ENCODE measurements around the gene TJP2. TPM values are rescaled to one million over a fixed set of nuclear protein-coding genes. Genes with fewer than 3 reads are reported as not detected.

TJP2 gene
- total and polyA plus RNA-seq, 2 of the 4 experiments (the other 2 are of a cell fraction): 38.3 to 49.3 TPM

GRCh38 chr9:69214939-69215338 is 40.9 kb downstream of the TJP2 start:
- Histone ChIP-seq H3K23ac (ENCODE audit: low read depth, low read length) (no peak overlapping the region), H3K9me1 (ENCODE audit: insufficient read depth, low read length) (peaks cover 9% of the 10 kb centered on the region; the same call in 1 of the 2 replicates), H3K27me3 (ENCODE audit: control insufficient read depth, insufficient read depth, low read length) (no peaks in the 10 kb centered on the region), H4K91ac (ENCODE audit: insufficient read depth, low read depth, low read length) (no peak overlapping the region), H3K4me2 (ENCODE audit: low read depth, low read length) (no peak overlapping the region), H3K56ac (ENCODE audit: extremely low read depth, insufficient read depth, low read length) (no peak overlapping the region), H3K18ac (ENCODE audit: low read depth, low read length) (no peak overlapping the region), H3K4me1 (ENCODE audit: control insufficient read depth, insufficient read depth, low read length) (0 out of 2 replicates have a peak, but pooled peaks cover 1% of the 10 kb centered on the region), H2AK9ac (replicated peaks; ENCODE audit: low read depth, low read length, poor library complexity) (no peak overlapping the region), H3K4me3 (ENCODE audit: insufficient read depth, low read depth, low read length) (no peak overlapping the region), H3K79me1 (ENCODE audit: low read depth in 1 of 2, low read length in 2 of 2) (peaks cover 12 to 17% of the 10 kb centered on the region in 2 experiments), H3K9ac (ENCODE audit: low read depth, low read length) (no peak overlapping the region), H4K20me1 (ENCODE audit: insufficient read depth, low read length) (no peaks in the 10 kb centered on the region), H4K8ac (ENCODE audit: low read depth in 2 of 2, low read length in 2 of 2) (no peak overlapping the region), H3K9me3 (ENCODE audit: control insufficient read depth, insufficient read depth, low read length) (no peaks in the 10 kb centered on the region), H3K14ac (replicated peaks; ENCODE audit: low read depth, low read length) (no peak overlapping the region), H3K4ac (ENCODE audit: low read depth, low read length) (no peak overlapping the region), H3K36me3 (ENCODE audit: control insufficient read depth, insufficient read depth, low read length) (peaks cover 7% of the 10 kb centered on the region), H2BK120ac (ENCODE audit: low read depth, low read length) (no peak overlapping the region), H2BK5ac (ENCODE audit: low read depth, low read length, poor library complexity, severe bottlenecking) (no peak overlapping the region), H3K27ac (ENCODE audit: insufficient read depth, low read length) (no peak overlapping the region), H2BK15ac (ENCODE audit: low read depth, low read length) (no peak overlapping the region), H2BK20ac (ENCODE audit: low read depth, low read length) (no peak overlapping the region), H4K5ac (ENCODE audit: low read depth, low read length) (no peak overlapping the region), H2AFZ (replicated peaks; ENCODE audit: low read length, poor library complexity) (no peak overlapping the region), H2AK5ac (ENCODE audit: low read depth, low read length) (no peak overlapping the region)
- no CpG with 5 or more reads among the region's 4 CpGs for WGBS, 2 experiments (ENCODE audit: extremely low coverage in 2 of 2, insufficient read length in 1 of 2)
- TF ChIP-seq MAFK (IDR thresholded peaks at IDR 0.05; ENCODE audit: low read depth, low read length) (no peak), NFE2L2 (IDR thresholded peaks at IDR 0.05; ENCODE audit: low read depth, low read length) (no peak), CHD1 (IDR thresholded peaks at IDR 0.05; ENCODE audit: low read depth, low read length) (no peak), CEBPB (IDR thresholded peaks at IDR 0.05; ENCODE audit: low read depth, low read length) (no peak), POLR2A (IDR thresholded peaks at IDR 0.05; ENCODE audit: low read depth, low read length) (no peak), ELK1 (IDR thresholded peaks at IDR 0.05; ENCODE audit: borderline replicate concordance, low read depth, low read length) (no peak), RAD21 (IDR thresholded peaks at IDR 0.05; ENCODE audit: low read length) (no peak), BHLHE40 (IDR thresholded peaks at IDR 0.05; ENCODE audit: low read depth, low read length) (no peak), RFX5 (IDR thresholded peaks at IDR 0.05; ENCODE audit: low read depth, low read length) (no peak), MAZ (IDR thresholded peaks at IDR 0.05; ENCODE audit: borderline replicate concordance, low read depth, low read length) (no peak), MXI1 (IDR thresholded peaks at IDR 0.05; ENCODE audit: borderline replicate concordance, low read depth, low read length) (no peak), RCOR1 (IDR thresholded peaks at IDR 0.05; ENCODE audit: insufficient replicate concordance, low read length) (no peak), SMC3 (IDR thresholded peaks at IDR 0.05; ENCODE audit: low read depth, low read length) (no peak)
- ATAC-seq (ENCODE audit: low read depth): no peak
- in situ Hi-C loops (cut with MboI; ENCODE audit: low sequenced_read_pairs): no loop called here
- no peak for DNase-seq
- ChIA-PET CTCF (interaction anchor here (0.8 to 1.3 kb wide), 2 partner anchors 9 to 16 kb away, joined by 3 to 8 read pairs; no protein-coding TSS in a partner anchor), POLR2A (ENCODE audit: unreplicated experiment) (no interaction called here)
- no TSS peak for BruUV-seq (replicated peaks)
- intact Hi-C loops (cut with micrococcal nuclease): no loop called here
- dilution Hi-C loops (cut with HindIII; ENCODE audit: low sequenced_read_pairs, unreplicated experiment): no loop called here
